Suppressor macrophage treated with lipopolysaccharide for 1 hour (primary cell): Measurements from ENCODE around the gene CIAO2A.
A peak's percentile ranks its signal among the peaks of the same experiment; 100 is the strongest.
"Not testable (repeated sequence)": the region's sequence is repeated elsewhere in the genome, so short reads cannot be mapped to it uniquely, and the experiment has no call there.

Experiments used
- DNase-seq, 3 donors: peaks; one replicate each; pipeline ENCODE4 v3.0.0-alpha.2; 2020 to 2022

Gene CIAO2A, protein sequence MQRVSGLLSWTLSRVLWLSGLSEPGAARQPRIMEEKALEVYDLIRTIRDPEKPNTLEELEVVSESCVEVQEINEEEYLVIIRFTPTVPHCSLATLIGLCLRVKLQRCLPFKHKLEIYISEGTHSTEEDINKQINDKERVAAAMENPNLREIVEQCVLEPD

DNA sequence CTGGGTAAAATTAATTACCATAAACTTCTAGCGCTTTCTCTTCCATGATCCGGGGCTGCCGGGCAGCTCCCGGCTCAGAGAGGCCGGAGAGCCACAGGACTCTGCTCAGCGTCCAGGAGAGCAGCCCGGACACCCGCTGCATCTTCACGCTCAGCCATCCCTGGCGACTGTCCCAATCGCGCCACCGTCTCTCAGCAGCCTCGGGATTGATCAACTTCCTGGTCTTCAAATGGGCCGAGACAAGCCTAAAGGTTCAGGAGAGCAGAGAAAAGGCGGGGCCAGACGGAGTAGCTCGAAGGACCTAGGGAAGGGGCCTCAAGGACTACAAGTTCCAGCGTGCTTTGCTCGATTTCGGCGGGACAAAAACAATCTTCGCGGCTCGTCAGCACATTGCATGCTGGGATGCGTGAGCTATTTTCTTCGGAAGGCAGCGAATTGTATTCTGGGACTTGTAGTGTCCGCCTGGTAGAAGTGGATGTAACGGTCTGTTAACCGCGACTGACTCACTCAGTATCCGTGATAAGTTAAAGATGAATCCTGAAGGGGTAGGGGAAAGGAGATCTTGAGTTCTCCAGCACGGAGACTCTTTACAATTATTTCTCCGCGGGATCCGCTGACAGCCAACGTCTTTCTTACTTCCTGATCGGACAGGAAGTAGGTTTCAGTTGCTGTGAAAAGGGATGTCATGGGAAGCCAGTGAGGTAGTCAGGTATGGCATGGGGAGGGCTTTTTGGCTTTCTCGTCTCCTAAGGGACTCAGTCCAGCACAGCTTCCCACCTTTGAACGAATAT, at the start of gene CIAO2A:
Gene CIAO2A, minus strand, starts transcription at position 212 of the 791 bp plus-strand sequence. Its CDS starts 70 bp downstream, at position 142.
- DNase-seq: peak; percentile 97 to 100 (median 99)

DNA sequence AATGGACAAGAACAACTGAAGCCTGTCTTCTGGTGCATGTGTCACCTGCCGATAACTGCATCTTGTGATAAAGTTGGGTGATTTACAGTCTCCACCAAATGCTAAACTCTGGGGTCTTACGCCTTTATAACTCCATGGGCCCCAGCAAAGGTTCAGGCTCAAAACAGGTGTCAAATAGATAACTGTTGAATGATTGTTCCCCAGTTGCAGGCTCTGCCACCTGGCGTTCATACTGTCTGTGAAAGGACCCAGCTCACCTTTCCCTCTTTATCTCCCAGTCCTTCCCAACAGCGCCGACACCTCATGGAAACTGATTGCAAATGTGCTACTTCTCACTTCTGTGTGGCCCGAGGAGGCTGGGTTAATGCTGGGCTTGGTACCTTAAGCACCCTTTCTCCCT, 49.6 kb upstream of the CIAO2A start:
- no peak for DNase-seq

DNA sequence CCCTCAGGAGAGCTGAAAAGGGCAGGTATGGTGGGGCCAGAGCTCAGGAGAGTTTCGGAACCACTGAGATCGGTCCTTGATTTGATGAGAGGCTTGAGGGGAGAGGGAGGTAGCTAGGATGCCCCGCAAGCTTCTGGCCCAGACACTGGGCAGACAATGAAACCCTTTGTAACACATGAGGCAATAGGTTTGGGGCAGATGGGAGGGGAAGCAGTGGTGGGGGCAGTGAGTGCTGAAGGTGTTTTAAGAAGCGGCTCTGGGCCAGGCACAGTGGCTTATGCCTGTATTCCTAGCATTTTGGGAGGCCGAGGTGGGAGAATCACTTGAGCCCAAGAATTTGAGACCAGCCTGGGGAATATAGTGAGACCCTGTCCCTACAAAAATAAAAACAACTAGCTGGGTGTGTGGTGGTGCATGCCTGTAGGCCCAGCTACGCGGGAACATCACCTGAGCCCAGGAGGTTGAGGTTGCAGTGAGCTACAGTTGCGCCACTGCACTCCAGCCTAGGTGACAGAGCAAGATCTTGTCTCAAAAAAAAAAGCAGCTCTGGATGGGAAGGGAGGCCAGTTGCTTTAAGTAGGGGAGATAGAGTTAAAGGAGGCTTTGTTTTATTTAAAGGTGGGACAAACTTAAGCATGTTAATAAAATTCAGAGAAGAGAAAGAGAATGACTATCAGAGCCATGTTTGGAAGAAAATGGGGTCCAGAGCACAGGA, 48.3 kb upstream of the CIAO2A start:
- no peak for DNase-seq

DNA sequence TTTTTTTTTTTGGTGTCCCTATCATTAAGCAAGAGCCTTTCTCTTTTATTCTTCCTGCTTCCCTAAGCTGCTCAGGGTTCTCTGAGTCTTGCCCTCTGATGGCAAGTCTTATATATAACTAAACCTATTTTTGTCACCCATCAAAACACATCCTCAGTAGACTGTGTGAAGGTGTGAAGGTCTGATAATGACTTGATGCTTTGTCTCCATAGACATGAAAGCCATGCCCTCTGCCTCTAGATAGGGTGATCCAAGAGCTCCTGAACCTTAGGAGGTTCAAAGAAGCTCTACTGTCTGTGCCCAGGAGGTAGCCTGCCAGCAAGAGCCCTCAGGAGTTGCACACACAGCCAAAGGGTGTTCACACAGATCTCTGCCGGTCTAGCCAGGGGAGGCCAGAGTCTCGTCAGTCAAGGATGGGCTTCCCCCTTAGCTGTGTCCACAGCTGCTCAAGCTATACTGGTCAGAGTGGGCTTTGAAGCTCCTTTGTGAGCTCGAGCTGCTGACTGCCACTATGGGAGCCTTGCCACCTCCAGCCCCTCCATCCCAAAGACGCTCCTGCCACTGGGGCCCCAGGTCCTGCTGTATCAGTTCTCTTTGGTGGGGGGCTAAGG, 44.8 kb upstream of the CIAO2A start:
- DNase-seq: no peak

DNA sequence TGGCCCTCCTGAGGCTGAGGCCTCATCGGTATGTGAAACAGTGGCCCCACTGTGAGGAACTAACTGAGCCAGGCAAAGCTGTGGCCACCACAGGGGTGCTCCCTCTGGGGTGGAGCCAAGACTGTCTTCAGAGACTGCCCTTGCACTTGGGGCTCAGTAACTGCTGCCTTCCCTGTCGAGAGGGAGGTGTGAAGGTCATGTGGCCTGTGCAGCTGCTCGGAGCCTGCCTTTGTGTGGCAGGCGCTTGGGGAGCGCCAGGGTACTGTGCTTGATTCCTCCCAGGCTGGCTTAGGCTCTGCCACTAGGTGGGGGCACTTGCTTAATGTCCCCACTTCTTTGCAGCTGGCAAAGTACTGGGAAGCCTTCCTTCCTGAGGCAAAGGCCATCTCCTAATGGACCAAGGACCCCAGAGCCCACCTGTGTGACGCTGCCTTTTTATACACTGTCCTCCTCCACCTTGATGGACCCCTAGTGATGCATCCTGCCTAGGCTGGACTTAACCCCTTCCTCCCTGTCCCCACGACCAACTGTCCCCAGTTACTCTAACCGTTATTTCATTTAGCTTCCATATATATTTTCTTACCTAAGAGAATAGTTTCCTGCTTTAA, 43.7 kb upstream of the CIAO2A start:
- DNase-seq: no peak

DNA sequence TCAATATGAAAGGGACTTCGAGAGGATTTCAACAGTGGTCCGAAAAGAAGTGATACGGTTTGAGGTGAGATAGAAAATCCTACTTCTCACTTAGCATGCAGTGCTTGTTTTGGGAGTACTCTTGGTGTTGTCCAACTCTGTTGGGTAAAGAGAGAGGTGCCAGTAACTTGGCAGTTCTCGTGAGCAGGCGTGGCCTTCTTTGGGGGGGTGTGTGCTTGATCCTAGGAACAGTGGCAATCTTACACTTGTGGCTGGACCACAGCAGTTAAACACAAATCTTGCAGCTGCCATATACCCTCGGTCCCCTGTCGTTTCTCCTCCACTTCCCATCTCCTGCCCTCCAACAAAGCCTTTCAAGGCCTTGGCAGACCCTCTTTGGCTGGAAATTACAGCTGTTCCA, 42.7 kb upstream of the CIAO2A start:
- DNase-seq: no peak

DNA sequence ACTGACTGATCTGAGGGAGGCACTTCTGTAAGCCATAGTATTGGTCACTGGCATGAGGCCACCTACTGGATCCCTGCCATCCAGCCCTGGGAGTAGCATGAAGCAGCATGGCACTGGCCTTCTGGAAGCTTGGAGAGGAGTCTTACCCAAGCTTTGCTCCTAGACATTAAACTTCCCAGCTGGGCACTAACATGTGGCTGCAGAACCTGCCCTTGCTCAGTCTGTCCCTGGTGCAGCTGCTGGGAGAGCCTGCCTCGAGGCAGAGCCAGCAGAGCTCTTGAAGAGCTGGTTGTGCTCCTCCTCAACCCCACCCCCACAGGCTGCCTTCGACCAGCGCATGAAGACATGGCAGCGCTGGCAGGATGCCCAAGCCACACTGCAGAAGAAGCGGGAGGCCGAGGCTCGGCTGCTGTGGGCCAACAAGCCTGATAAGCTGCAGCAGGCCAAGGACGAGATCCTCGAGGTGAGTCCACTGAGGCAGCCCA, 40.7 kb upstream of the CIAO2A start:
- no peak for DNase-seq

DNA sequence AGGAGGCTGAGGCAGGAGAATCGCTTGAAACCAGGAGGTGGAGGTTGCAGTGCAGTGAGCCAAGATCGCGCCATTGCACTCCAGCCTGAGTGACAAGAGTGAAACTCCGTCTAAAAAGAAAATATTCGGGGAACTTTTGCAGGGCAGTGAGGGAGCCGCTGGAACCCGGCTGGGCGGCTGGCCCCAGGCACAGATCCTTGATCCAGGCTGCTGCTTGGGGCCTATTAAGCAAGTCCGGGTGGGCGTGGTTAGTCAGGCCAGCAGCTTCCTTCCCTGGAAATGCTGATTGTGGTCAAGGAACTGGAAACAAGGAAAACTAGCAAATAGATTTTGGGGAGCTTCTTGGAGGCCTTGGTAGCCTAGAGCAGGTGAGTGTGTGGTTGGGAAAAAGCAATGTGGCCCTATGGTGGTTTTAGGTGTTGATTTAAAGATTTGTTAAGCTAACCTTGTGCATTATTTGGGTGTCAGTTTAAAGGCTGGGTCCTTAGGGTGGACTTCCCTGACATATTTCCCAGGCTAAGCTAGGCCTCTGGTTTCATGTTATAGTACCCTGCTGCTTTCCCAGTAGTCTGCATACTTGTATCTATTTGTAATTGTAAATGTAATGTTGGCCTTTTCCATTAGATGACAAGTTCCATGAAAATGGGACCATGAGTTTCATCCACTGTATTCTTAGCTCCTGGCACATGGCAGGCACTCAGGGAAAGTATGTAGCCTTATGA, 40.1 kb upstream of the CIAO2A start:
- DNase-seq: no peak

DNA sequence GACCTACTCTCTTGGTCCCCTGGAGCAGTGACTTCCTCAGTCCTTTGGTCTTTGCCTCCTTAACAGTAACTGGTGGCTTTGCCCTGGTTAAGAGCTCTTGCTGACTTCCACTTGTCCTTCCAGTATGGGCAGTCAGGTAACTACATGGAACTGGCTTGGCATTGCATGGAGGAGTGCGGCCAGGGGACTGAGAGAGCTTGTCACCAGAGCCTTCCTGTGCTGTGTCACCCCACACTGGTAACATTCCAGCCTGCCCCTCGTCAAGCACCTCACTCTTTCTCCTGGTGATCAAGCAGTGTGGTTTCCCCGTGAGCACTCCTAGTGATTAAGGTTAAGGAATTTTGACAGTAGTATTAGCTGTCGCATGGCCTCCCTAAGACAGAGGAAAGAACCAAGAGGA, 38.6 kb upstream of the CIAO2A start:
- DNase-seq: no peak

DNA sequence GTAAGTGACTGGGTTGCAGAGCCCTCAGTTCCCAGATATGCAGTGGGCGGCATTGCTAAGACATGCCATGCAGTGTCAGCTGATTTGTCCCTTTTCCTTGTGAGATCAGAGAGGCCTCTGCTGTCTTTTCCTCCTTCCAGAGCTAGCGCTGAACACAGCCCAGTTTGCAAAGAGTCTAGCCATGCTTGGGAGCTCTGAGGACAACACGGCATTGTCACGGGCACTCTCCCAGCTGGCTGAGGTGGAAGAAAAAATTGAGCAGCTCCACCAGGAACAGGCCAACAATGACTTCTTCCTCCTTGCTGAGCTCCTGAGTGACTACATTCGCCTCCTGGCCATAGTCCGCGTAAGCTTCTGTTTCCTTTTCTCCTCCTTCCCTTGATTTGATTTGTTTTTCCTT, 37.9 kb upstream of the CIAO2A start:
- no peak for DNase-seq

DNA sequence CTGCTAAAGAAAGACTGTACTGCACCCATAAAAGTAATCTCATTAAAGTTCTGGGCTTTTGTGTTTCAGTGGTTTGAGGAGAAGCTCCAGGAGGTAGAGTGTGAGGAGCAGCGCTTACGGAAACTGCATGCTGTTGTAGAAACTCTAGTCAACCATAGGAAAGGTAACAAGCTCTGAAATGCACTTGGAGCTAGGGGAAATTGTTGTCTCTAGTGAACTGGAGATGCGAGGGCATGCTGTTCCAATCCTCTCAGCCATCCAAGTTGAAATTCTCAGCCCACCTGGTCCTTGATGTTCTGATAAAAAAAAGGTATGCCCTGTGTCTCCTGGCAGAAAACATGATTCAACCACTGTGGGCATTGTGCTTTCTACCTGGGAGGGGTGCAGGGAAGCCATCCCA, 36.5 kb upstream of the CIAO2A start:
- no peak for DNase-seq

DNA sequence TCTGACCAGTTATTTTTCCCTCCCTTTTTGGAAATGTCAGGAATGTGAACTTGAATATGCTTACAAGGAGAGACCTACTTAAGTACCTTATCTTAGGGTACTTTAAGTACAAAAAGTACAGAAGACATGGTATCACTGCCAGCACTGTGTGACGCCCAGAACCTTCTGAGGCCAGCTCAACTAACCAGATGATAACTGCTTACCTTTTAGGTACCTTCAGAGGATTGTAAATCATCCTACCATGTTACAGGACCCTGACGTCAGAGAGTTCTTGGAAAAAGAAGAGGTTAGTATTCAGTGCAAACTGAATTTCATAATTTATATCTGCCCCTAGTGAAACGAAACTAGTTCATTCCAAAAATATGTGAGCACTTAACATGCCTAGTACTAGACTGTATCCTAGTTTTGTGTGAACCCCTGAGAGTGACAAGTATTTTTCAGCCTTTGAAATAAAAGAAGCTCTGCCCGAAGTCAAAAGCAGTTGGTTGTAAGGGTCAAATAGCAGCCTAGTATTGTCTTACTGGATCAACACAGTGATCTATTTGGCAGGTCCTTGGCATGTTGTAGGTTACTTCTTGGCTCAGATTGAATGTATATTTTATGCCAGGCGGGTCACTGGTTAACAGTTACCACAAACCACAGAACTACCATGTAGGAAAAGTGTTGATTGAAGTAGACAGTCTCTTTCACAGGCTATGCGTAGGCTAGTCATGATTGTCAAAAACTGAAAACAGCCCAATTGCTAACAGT, 34.1 kb upstream of the CIAO2A start:
- no peak for DNase-seq

DNA sequence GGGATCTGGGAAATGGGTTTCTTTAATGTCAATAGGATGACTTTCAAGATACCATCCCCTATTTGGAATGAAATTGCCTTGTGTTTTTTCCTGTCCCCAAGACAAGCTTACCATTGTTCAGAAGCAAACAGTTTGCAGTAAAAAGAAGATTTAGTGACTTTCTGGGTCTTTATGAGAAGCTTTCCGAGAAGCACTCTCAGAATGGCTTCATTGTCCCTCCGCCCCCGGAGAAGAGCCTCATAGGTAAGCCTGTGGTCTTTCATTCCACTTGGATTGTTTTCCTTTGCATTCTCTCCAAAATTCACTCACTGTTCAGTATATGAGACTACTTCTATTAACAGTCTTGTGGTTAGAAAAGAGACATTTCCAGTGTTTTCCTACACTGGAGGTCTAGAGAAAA, 32.3 kb upstream of the CIAO2A start:
- DNase-seq: no peak

DNA sequence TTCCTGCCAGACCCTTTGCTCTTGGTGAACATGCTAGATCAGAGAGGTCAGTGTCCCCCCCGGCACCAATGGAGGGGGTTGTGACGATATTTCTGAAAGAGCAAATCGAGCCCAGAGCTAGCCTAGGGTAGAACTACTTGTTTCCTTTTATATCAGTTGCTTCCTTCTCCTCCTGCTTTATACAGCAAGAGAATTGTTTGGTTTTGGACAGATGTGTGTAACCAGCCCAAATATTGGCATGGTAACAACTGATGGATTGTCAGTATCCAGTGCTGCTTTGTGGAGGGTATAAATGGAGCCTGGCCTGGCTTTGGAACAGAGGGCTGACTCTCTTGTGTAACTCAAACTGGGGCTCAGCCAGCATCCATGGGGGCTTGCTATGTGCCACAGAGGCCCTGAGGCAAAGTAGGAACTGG, 29.3 kb upstream of the CIAO2A start:
- DNase-seq: no peak

DNA sequence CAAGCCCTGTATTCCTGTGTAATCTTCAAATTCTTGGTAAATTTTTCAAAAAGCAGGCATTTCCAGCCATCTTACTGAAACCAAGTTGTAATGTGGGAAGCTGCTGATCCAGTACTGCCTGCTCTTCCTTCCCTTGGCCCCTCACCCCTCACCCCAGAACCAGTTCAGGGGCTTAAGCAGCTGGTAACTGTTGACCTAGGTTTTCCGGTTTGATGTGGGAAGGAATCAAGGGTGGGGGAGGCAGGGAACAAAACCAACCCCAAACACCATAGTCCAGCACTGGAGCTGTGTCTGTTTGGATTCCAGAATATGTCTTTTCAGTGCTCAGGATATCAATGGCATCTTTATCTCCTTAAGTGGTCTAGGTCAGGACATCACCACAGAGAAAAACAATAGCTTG, 28.8 kb upstream of the CIAO2A start:
- no peak for DNase-seq

DNA sequence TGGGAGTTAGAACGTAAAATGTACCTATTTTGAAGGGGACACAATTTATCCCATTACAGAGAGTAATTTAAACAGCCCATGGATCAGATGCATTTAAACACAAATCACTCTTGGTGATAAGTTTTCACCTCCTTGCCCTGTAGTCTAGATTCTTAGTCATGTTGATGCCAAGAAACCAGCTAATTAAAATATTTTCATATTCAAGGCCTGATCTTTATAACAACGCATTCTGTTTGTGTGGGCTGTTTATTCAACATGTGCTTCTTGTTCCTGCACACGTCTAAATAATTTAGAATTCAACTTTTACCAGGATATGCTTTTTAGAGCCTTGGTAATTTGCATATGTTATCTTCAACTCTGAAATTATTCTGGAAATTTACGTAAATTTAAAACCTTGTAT, 28.0 kb upstream of the CIAO2A start:
- no peak for DNase-seq

DNA sequence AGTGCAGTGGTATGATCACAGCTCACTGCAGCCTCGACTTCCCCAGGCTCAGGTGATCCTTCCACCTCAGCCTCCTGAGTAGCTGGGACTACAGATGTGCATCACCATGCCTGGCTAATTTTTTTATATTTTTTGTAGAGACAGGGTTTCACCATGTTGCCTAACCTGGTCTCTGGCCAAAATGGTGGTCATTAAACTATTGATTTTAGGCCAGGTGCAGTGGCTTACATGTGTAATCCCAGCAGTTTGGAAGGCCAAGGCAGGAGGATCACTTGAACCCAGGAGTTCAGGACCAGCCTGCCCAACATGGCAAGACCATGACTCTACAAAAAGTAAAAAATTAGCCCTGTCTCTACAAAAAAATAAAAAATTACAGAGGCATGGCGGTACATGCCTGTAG, 26.7 kb upstream of the CIAO2A start:
- DNase-seq: not testable (repeated sequence)

DNA sequence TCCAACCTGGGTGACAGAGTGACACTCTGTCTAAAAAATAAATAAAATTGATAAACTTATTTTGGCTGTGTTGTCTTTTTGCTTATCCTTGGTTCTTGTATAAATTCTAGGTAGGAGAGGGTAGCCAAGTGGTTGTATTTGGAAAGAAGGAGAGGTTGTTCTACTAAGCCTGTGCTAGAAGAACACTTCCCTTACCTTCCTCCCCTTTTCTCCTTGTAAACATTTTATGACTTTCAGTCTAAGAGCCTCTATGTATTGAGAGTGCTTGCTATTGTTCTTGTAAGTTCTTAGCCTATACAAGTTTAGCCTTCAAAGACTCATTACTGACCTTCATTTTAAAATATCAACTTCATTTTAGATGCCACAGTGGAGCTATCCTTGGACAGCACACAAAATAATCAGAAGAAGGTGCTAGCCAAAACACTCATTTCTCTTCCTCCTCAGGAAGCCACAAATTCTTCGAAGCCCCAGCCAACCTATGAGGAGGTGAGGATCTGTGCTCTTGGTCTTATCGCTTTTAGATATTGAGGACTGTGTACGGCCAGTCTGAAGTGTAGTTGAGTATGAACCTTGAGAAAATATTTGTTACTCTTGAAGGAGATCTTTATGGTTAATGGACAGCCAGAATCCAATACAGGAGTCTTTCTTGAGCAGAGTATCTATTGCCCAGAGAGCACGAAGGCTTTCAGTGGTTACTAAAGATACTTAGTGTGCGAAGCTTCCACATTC, 24.3 kb upstream of the CIAO2A start:
- no peak for DNase-seq

DNA sequence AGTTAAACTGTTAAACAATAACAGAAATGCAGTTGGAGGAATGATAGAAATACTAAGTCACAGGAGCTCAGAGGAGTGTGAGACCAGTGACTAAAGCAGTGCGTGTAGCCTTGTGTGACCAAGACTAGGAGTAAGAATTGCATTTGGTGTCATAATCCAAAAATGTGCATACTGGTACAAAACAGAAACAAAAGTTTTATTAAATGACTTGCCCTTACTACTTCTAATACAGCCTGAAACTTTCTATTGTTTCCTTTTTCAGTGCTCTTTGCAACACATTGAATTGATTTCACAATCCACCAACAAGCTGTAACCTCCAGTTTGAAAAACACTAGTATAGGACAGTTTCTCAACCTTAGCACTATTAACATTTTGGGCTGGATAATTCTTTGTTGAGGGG, 19.3 kb upstream of the CIAO2A start:
- DNase-seq: peak; percentile 30 to 70 (median 62)

DNA sequence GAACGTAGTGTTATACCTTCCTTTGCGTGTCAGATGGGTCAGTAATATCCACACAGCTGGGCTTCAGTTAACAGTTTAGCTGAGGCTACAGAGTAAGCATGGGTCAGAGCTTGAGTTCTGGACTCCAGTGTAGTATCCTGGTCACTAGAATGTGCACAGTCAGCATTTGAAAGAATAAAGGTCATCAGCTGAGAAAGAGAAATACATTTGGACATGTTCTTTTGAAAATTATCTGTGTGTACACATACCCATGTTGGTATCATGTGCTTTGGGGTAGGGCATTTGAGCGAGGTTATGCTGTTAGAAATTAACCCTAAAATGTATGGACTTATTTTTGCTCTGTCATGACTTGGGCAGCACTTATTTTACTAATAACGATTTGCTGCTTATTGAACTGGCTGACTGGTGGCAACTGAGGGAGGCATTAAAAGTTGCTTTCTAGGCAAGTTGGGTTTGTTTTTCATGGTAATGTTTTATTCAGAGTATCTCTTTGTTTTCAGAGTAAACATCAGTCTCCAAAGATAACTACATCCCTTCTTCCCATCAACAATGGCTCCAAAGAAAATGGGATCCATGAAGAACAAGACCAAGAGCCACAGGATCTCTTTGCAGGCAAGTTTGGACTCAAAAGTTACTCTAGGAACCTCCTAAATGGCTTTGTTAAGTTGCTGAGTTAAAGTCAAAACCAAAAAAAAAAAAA, 18.6 kb upstream of the CIAO2A start:
- no peak for DNase-seq
